SK-N-MC (cell line): ENCODE measurements around the gene LRP8.

ENCODE experiments used
- EZH2 ChIP-seq: fragments of 200-600 bp; sonication (generic); IDR thresholded peaks from one replicate; pipeline ENCODE4 v1.6.1; 2017; ENCODE audit warnings: antibody characterized with exemption
- FOXP2 ChIP-seq: optimal IDR thresholded peaks from 2 replicates; pipeline ENCODE3; 2011; ENCODE audit warnings: mild to moderate bottlenecking, moderate library complexity; ENCODE audit not compliant: insufficient read depth; ENCODE audit errors: extremely low read length, control extremely low read depth
- POLR2AphosphoS5 ChIP-seq: IDR thresholded peaks from 2 replicates; pipeline ENCODE4 v1.6.1; 2012; ENCODE audit warnings: mild to moderate bottlenecking, low read depth, low read length, borderline replicate concordance

DNA sequence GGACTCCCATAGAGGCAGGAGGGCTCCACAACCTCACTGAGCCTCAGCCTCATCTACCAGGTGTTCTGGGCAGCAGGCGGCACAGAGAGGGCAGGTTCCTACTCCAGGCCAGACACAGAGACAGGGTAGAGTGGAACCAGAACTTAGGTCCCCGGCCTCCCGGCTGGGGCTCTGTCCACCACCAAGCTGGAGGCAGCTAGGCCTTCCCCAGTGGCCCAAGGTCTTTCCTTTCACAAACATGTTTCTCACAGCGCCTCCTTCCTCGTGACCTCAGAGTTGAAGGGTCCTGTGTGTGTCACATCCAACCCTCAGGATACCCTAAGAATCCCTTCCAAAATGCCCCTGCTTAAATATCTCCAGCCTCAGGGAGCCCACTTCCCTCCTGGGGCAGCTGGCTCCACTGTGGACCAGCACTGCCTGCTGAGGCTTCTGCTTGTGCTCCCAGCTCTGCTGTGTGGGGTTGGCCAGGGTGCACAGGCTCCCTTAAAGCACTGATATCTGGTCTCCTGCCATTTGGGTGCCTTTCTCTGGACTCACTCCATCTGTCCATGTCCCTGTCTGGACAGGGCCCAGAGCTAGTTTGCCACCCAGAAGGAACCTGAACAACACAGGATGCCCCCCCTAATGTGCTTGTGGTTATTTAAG lies 56.3 kb downstream of the LRP8 start:
- TF ChIP-seq EZH2 (no peak), FOXP2 (no peak), POLR2AphosphoS5 (no peak)
